GM12878 (cell line): ENCODE data around the gene SAP25. TPM values are rescaled to one million over a fixed set of nuclear protein-coding genes. Genes with fewer than 3 reads are reported as not detected.
"Not testable (repeated sequence)": the region's sequence is repeated elsewhere in the genome, so short reads cannot be mapped to it uniquely, and the experiment has no call there.

Source experiments
- ATAC-seq: fragments of 200-7000 bp; cut with Tn5 transposase; 3 replicates; pipeline ENCODE4 v1.9.1; 2020; ENCODE audit warnings: mild to moderate bottlenecking, moderate library complexity
- BruUV-seq: library from RNA; stranded (reverse); fragments of 400-500 nt; replicated peaks from 2 replicates; lab custom pipeline; 2021; lab: Mats Ljungman, UMichigan
- CTCF ChIA-PET: fragments of 300-600 bp; sonication (Branson Sonifier 250); formaldehyde crosslinking; extraction: SDS; loops from one replicate; lab custom pipeline; 2021; ENCODE audit warnings: inconsistent platforms; lab: Yijun Ruan, JAX
- POLR2A ChIA-PET: fragments of 350-600 bp; formaldehyde crosslinking; extraction: SDS; loops from one replicate; lab custom pipeline; 2021; ENCODE audit warnings: inconsistent platforms; lab: Charles Lee
- RAD21 ChIA-PET: fragments of 300-600 bp; sonication (Branson Sonifier 250); formaldehyde crosslinking; loops from one replicate; lab custom pipeline; 2023; ENCODE audit warnings: antibody characterized with exemption; ENCODE audit not compliant: unreplicated experiment; lab: Charles Lee
- SMC1A ChIA-PET: fragments of 300-600 bp; sonication (Branson Sonifier 250); formaldehyde crosslinking; loops from one replicate; lab custom pipeline; 2023; ENCODE audit not compliant: unreplicated experiment, uncharacterized antibody; lab: Charles Lee
- DNase-seq: peaks from one replicate; pipeline ENCODE4 v3.0.0-alpha.2; 2011; ENCODE audit warnings: low read depth, low spot score
- FAIRE-seq: peaks from 3 replicates; lab custom pipeline; 2011; peaks lifted over from hg19 to GRCh38; lab: Jason Lieb, UNC
- H2AFZ ChIP-seq: 2 replicates; pipeline ENCODE4 v1.6.0; 2011; ENCODE audit warnings: low read depth, low read length, control low read depth; ENCODE audit not compliant: control insufficient read depth
- H3K27ac ChIP-seq: 2 replicates; pipeline ENCODE4 v1.5.1; 2011; ENCODE audit warnings: control low read depth; ENCODE audit not compliant: control insufficient read depth, insufficient read depth
- H3K27me3 ChIP-seq, 2 experiments: replicated peaks in 1 of 2; 2 replicates each; pipeline versions ENCODE4 v1.6.0 to v1.6.1; 2011; ENCODE audit warnings: low read length in 1 of 2; ENCODE audit not compliant: control insufficient read depth in 2 of 2, insufficient read depth in 2 of 2
- H3K36me3 ChIP-seq, 2 experiments: 2 replicates each; pipeline ENCODE4 v1.5.1; 2011; ENCODE audit warnings: low read length in 1 of 2; ENCODE audit not compliant: control insufficient read depth in 2 of 2, insufficient read depth in 2 of 2
- H3K4me1 ChIP-seq: 2 replicates; pipeline ENCODE4 v1.6.1; 2011; ENCODE audit warnings: mild to moderate bottlenecking, low read length, moderate library complexity, mixed read lengths; ENCODE audit not compliant: control insufficient read depth, insufficient read depth
- H3K4me2 ChIP-seq: 2 replicates; pipeline ENCODE4 v1.6.0; 2011; ENCODE audit warnings: control low read depth; ENCODE audit not compliant: control insufficient read depth, insufficient read depth
- H3K4me3 ChIP-seq: fragments of 200-600 bp; sonication (generic); 2 replicates; pipeline ENCODE4 v1.5.1; 2016
- H3K79me2 ChIP-seq: 2 replicates; pipeline ENCODE4 v1.6.0; 2011; ENCODE audit warnings: low read length; ENCODE audit not compliant: control insufficient read depth, insufficient read depth
- H3K9ac ChIP-seq: 2 replicates; pipeline ENCODE4 v1.8.0; 2011; ENCODE audit warnings: low read length, control low read depth, mixed read lengths; ENCODE audit not compliant: control insufficient read depth, insufficient read depth
- H3K9me3 ChIP-seq: replicated peaks from 3 replicates; pipeline ENCODE4 v1.5.1; 2011; ENCODE audit warnings: mild to moderate bottlenecking, low read length; ENCODE audit not compliant: control insufficient read depth, insufficient read depth
- H4K20me1 ChIP-seq: 2 replicates; pipeline ENCODE4 v1.6.0; 2011; ENCODE audit not compliant: control insufficient read depth, insufficient read depth
- BCL11A ChIP-seq: IDR thresholded peaks from 2 replicates; pipeline ENCODE4 v1.6.1; 2011; ENCODE audit warnings: low read depth, low read length
- BHLHE40 ChIP-seq, 2 experiments: fragments of 450-650 bp in 1 of 2; IDR thresholded peaks; 2 replicates each; pipeline ENCODE4 v1.6.1; 2011 to 2017; ENCODE audit warnings: low read depth in 2 of 2, borderline replicate concordance in 1 of 2, improper control_type of control experiment in 1 of 2, low read length in 1 of 2, mild to moderate bottlenecking in 1 of 2
- CBX5 ChIP-seq: sonication (generic); IDR thresholded peaks from 2 replicates; pipeline ENCODE4 v1.6.1; 2016; ENCODE audit warnings: low read depth, moderate library complexity, mild to moderate bottlenecking, inconsistent platforms
- FOS ChIP-seq: IDR thresholded peaks from 3 replicates; pipeline ENCODE4 v1.6.1; 2011; ENCODE audit warnings: borderline replicate concordance; ENCODE audit not compliant: insufficient read length; ENCODE audit errors: extremely low read depth
- FOXK2 ChIP-seq: fragments of 450-650 bp; IDR thresholded peaks from 2 replicates; pipeline ENCODE4 v1.6.1; 2017; ENCODE audit warnings: mild to moderate bottlenecking, moderate library complexity
- MYC ChIP-seq: IDR thresholded peaks from 2 replicates; pipeline ENCODE4 v1.6.1; 2011; ENCODE audit warnings: mild to moderate bottlenecking, low read length, moderate library complexity, inconsistent platforms; ENCODE audit not compliant: insufficient read depth, insufficient replicate concordance, insufficient read length, severe bottlenecking
- PML ChIP-seq: IDR thresholded peaks from 2 replicates; pipeline ENCODE4 v1.6.1; 2012; ENCODE audit warnings: low read length, inconsistent platforms
- WGBS: methylation state at CpG from one replicate; pipeline ENCODE4 v1.1.6; 2016; ENCODE audit warnings: low lambda C conversion rate; ENCODE audit not compliant: insufficient replicate concordance, insufficient coverage; ENCODE audit errors: missing lambda C conversion rate; 5-methylcytosine and 5-hydroxymethylcytosine counted together
- in situ Hi-C: fragments of 300-500 bp; cut with MboI; formaldehyde crosslinking; loops from 9 replicates; pipeline ENCODE4 v1.14.3; 2018; ENCODE audit warnings: mixed read lengths
- intact Hi-C: fragments of 100-400 bp; cut with micrococcal nuclease; formaldehyde crosslinking; loops from one replicate; pipeline ENCODE4 v1.14.2; 2022; ENCODE audit not compliant: unreplicated experiment
- polyA plus RNA-seq, 11 experiments: library from polyadenylated mRNA; depleted of rRNA in 4 of 11; unstranded in 6 of 11; stranded (reverse) in 5 of 11; fragments of >200 nt; fragmentation: Nextera tagmentation in 4 of 11; fragmentation: Illumina TruSeq in 1 of 11; extraction: Ambion mirVana in 4 of 11; extraction: Trizol in 1 of 11; gene quantifications; 1 replicate in 1 of 11; 2 replicates in 10 of 11; pipeline versions ENCODE4 v1.2.1 to v1.2.3, GENCODE V29; 2011 to 2016; ENCODE audit warnings: inconsistent platforms in 2 of 11, missing spikeins in 2 of 11, low read depth in 1 of 11
- total RNA-seq, 4 experiments: library from RNA; depleted of rRNA in 3 of 4; stranded (reverse); fragments of >200 nt in 3 of 4; fragmentation: Illumina TruSeq in 1 of 4; extraction: Trizol in 1 of 4; gene quantifications; 2 replicates each; pipeline versions ENCODE4 v1.2.1 to v1.2.3, GENCODE V29; 2013 to 2021
- TF ChIP-seq, protein P1 (sequence below): fragments of 450-650 bp; IDR thresholded peaks from 2 replicates; pipeline ENCODE4 v1.6.1; 2018; ENCODE audit warnings: borderline replicate concordance, mild to moderate bottlenecking; ENCODE audit not compliant: partially characterized antibody
- TF ChIP-seq, protein P2 (sequence below): fragments of 450-650 bp; IDR thresholded peaks from 2 replicates; pipeline ENCODE4 v1.6.1; 2017; ENCODE audit warnings: borderline replicate concordance

The SAP25 gene
- total and polyA plus RNA-seq, 10 of the 15 experiments (the other 5 are each of a cell fraction or from before 2014, with no cell fraction given): 0.14 to 8.6 (median 1.1) TPM

DNA sequence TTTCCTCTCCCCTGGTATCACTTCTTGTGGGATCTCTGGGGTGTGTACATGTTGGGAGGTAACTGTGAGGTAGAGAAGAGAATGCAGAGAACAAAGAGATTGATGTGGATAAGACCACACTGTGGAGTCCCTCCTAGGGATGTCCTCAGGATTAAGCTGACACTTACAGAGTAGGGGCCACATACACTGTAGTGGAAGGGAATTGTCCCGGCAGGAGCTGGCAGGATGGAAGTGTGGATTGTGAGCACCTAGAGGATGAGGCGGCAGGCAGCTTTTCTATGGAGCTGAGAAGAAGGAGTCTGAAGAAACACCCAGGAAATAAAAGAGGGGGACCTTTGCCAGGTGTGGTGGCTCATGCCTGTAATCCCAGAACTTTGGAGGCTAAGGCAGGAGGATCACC, 21.2 kb downstream of the SAP25 start:
- in situ Hi-C loops: no loop called here

DNA sequence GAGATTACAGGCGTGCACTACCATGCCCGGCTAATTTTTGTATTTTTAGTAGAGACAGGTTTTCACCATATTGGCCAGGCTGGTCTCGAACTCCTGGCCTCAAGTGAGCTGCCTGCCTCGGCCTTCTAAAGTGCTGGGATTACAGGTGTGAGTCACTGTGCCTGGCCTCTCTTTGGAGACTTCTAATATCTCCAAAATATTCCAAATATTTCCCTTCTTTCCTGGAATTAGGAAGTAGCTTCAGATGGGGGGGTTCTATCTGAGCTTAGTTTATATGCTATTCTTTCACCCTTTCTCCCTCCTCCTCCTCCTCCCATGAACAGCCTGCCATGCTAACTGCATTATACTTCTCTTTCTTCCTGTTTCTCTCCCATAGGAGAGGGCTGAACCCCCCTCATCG, 25.3 kb downstream of the SAP25 start:
- H3K4me3 ChIP-seq, H4K20me1 ChIP-seq, H3K27me3 ChIP-seq, DNase-seq, in situ Hi-C loops, FAIRE-seq, BruUV-seq, H3K9me3 ChIP-seq, H3K4me2 ChIP-seq, ATAC-seq, H2AFZ ChIP-seq: not testable (repeated sequence)
- Histone ChIP-seq H3K79me2 (peaks cover 50% of the 10 kb centered on the region), H3K27ac (peak overlapping the region; percentile 99), H3K9ac (peak overlapping the region; percentile 52; the same call in 1 of the 2 replicates), H3K36me3 (peaks cover 8 to 29% of the 10 kb centered on the region in 2 experiments), H3K4me1 (peaks cover 60% of the 10 kb centered on the region)
- CTCF ChIA-PET: interaction anchor here (0.7 to 7.9 kb wide), 10 partner anchors 10 to 144 kb away, joined by 3 to 101 read pairs (median 4); partner anchors contain the start of gene AGFG2
- POLR2A ChIA-PET: interaction anchor here (0.8 to 7.1 kb wide), 7 partner anchors 8 to 75 kb away, joined by 3 to 47 read pairs (median 5); partner anchors contain the start of genes AGFG2, FBXO24 and LRCH4
- SMC1A ChIA-PET: interaction anchor here (1.0 to 10.6 kb wide), 6 partner anchors 9 to 38 kb away, joined by 3 to 127 read pairs (median 6); partner anchors contain the start of genes AGFG2, FBXO24 and LRCH4
- RAD21 ChIA-PET: interaction anchor here (0.5 to 11.5 kb wide), 5 partner anchors 12 to 326 kb away, joined by 3 to 90 read pairs (median 8); partner anchors contain the start of genes SRRT and TSC22D4
- 34% methylated on average over 5 of the region's 5 CpGs for WGBS
- intact Hi-C loops: loop anchor here (5.0 to 10.0 kb wide), 2 partner anchors 71 to 184 kb away; partner anchors contain the start of gene TSC22D4

More for the DNA sequence above, 21.2 kb downstream of the SAP25 start:
- RAD21 ChIA-PET: no interaction called here
- SMC1A ChIA-PET: no interaction called here
- no peak for DNase-seq
- Histone ChIP-seq H2AFZ (no peak overlapping the region), H3K4me1 (peaks cover 30% of the 10 kb centered on the region), H3K9me3 (no peaks in the 10 kb centered on the region), H3K27ac (no peak overlapping the region), H3K4me2 (no peak overlapping the region), H3K79me2 (peaks cover 16% of the 10 kb centered on the region), H3K4me3 (no peak overlapping the region), H3K9ac (no peak overlapping the region), H3K36me3 (peaks cover 19 to 49% of the 10 kb centered on the region in 2 experiments), H4K20me1 (no peaks in the 10 kb centered on the region), H3K27me3 (no peaks in the 10 kb centered on the region)
- intact Hi-C loops: no loop called here
- TF ChIP-seq BHLHE40 (IDR thresholded peaks at IDR 0.05; ENCODE audit: borderline replicate concordance in 1 of 2, low read depth in 2 of 2, low read length in 1 of 2): no peak
- no peak for TF ChIP-seq BCL11A
- TF ChIP-seq, protein P1, sequence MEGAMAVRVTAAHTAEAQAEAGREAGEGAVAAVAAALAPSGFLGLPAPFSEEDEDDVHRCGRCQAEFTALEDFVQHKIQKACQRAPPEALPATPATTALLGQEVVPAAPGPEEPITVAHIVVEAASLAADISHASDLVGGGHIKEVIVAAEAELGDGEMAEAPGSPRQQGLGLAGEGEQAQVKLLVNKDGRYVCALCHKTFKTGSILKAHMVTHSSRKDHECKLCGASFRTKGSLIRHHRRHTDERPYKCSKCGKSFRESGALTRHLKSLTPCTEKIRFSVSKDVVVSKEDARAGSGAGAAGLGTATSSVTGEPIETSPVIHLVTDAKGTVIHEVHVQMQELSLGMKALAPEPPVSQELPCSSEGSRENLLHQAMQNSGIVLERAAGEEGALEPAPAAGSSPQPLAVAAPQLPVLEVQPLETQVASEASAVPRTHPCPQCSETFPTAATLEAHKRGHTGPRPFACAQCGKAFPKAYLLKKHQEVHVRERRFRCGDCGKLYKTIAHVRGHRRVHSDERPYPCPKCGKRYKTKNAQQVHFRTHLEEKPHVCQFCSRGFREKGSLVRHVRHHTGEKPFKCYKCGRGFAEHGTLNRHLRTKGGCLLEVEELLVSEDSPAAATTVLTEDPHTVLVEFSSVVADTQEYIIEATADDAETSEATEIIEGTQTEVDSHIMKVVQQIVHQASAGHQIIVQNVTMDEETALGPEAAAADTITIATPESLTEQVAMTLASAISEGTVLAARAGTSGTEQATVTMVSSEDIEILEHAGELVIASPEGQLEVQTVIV: no peak
- TF ChIP-seq PML: no peak
- no peak for TF ChIP-seq CBX5
- no peak for TF ChIP-seq MYC
- TF ChIP-seq FOXK2: no peak
- TF ChIP-seq, protein P2, sequence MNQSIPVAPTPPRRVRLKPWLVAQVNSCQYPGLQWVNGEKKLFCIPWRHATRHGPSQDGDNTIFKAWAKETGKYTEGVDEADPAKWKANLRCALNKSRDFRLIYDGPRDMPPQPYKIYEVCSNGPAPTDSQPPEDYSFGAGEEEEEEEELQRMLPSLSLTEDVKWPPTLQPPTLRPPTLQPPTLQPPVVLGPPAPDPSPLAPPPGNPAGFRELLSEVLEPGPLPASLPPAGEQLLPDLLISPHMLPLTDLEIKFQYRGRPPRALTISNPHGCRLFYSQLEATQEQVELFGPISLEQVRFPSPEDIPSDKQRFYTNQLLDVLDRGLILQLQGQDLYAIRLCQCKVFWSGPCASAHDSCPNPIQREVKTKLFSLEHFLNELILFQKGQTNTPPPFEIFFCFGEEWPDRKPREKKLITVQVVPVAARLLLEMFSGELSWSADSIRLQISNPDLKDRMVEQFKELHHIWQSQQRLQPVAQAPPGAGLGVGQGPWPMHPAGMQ: no peak
- TF ChIP-seq FOS: no peak
- WGBS: 100% methylated on average over 2 of the region's 2 CpGs
- no TSS peak for BruUV-seq
- POLR2A ChIA-PET: no interaction called here
- CTCF ChIA-PET: no interaction called here
- ATAC-seq: no peak
- no peak for FAIRE-seq
